SU-DHL-6 (cell line): ENCODE data around the gene DCAF12.
A peak's percentile ranks its signal among the peaks of the same experiment; 100 is the strongest.

Source experiments
- H2AFZ ChIP-seq: fragments of 200-600 bp; sonication (generic); 2 replicates; pipeline ENCODE4 v1.6.1; 2014; ENCODE audit warnings: low read depth, mild to moderate bottlenecking, moderate library complexity, mixed read lengths, antibody characterized with exemption, low read length; ENCODE audit not compliant: severe bottlenecking
- H3F3A ChIP-seq: fragments of 200-600 bp; shearing (Covaris generic); 2 replicates; pipeline ENCODE4 v1.6.0; 2016; ENCODE audit warnings: antibody characterized with exemption, mild to moderate bottlenecking; ENCODE audit not compliant: insufficient read depth
- H3K27ac ChIP-seq: fragments of 200-600 bp; sonication (generic); 2 replicates; pipeline ENCODE4 v1.5.1; 2016; ENCODE audit warnings: low read depth, mild to moderate bottlenecking, low read length, moderate library complexity, mixed read lengths
- H3K27me3 ChIP-seq: fragments of 200-600 bp; sonication (generic), shearing (Covaris generic); 2 replicates; pipeline ENCODE4 v1.6.0; 2014; ENCODE audit warnings: mild to moderate bottlenecking, low read length
- H3K36me3 ChIP-seq: fragments of 200-600 bp; sonication (generic); 2 replicates; pipeline ENCODE4 v1.6.1; 2014; ENCODE audit warnings: mild to moderate bottlenecking, low read length, mixed read lengths
- H3K4me2 ChIP-seq: fragments of 300-600, 200-600 bp; shearing (Covaris generic), sonication (generic); 2 replicates; pipeline ENCODE4 v1.6.0; 2014; ENCODE audit warnings: low read length, low read depth, mild to moderate bottlenecking; ENCODE audit not compliant: poor library complexity, severe bottlenecking
- H3K4me3 ChIP-seq: fragments of 200-600 bp; sonication (generic); 2 replicates; pipeline ENCODE4 v1.5.1; 2014; ENCODE audit warnings: antibody characterized with exemption, low read length, mild to moderate bottlenecking, mixed read lengths; ENCODE audit not compliant: insufficient read depth, poor library complexity, severe bottlenecking
- H3K79me2 ChIP-seq: fragments of 200-600 bp; sonication (generic); 2 replicates; pipeline ENCODE4 v1.6.1; 2014; ENCODE audit warnings: mild to moderate bottlenecking, low read length, moderate library complexity; ENCODE audit not compliant: insufficient read depth
- H3K9ac ChIP-seq: fragments of 200-600 bp; sonication (generic); 2 replicates; pipeline ENCODE4 v1.7.0; 2014; ENCODE audit warnings: mild to moderate bottlenecking, low read length
- H3K9me2 ChIP-seq: fragments of 200-600 bp; sonication (generic); replicated peaks from 2 replicates; pipeline ENCODE4 v1.6.1; 2014; ENCODE audit warnings: low read length; ENCODE audit not compliant: insufficient read depth
- H3K9me3 ChIP-seq: fragments of 200-600 bp; sonication (generic); 2 replicates; pipeline ENCODE4 v1.6.1; 2014; ENCODE audit warnings: low read length, mixed read lengths; ENCODE audit not compliant: insufficient read depth
- H4K20me1 ChIP-seq: fragments of 200-600 bp; sonication (generic); 2 replicates; pipeline ENCODE4 v1.6.1; 2014; ENCODE audit warnings: low read depth, mild to moderate bottlenecking, antibody characterized with exemption, low read length, moderate library complexity, mixed read lengths
- CTCF ChIP-seq: fragments of 200-600 bp; sonication (generic); IDR thresholded peaks from one replicate; pipeline ENCODE4 v1.5.1; 2017; ENCODE audit warnings: antibody characterized with exemption, mild to moderate bottlenecking, low read length, moderate library complexity; ENCODE audit not compliant: insufficient read depth, poor library complexity, severe bottlenecking
- EZH2phosphoT487 ChIP-seq: fragments of 200-600 bp; sonication (generic), shearing (Covaris generic); conservative IDR thresholded peaks from 2 replicates; pipeline ENCODE4 v1.6.1; 2018; ENCODE audit warnings: mild to moderate bottlenecking, antibody characterized with exemption, low read length, moderate library complexity, mixed read lengths

The DCAF12 gene

GRCh38 chr9:34123682-34124081, 2.8 kb downstream of the DCAF12 start:
- Histone ChIP-seq H3K79me2 (peaks cover 67% of the 10 kb centered on the region), H3K9ac (peak overlapping the region; percentile 80; the same call in 1 of the 2 replicates), H3K9me2 (no peaks in the 10 kb centered on the region), H3K4me2 (peak overlapping the region; percentile 70), H3K36me3 (peaks cover 22% of the 10 kb centered on the region), H3K9me3 (no peaks in the 10 kb centered on the region), H3F3A (peaks cover 26% of the 10 kb centered on the region), H3K27ac (peak overlapping the region; percentile 86), H2AFZ (no peak overlapping the region), H3K27me3 (no peaks in the 10 kb centered on the region), H3K4me3 (peak overlapping the region; percentile 84), H4K20me1 (peaks cover 16% of the 10 kb centered on the region)
- TF ChIP-seq CTCF (no peak), EZH2phosphoT487 (no peak)

GRCh38 chr9:34121996-34122395, 4.5 kb downstream of the DCAF12 start:
- Histone ChIP-seq H3K4me3 (no peak overlapping the region), H3K79me2 (peaks cover 76% of the 10 kb centered on the region), H3K27ac (no peak overlapping the region), H3K9me3 (no peaks in the 10 kb centered on the region), H4K20me1 (peaks cover 16% of the 10 kb centered on the region), H3K27me3 (no peaks in the 10 kb centered on the region), H3K4me2 (no peak overlapping the region), H3K9me2 (no peaks in the 10 kb centered on the region), H3F3A (peaks cover 26% of the 10 kb centered on the region), H2AFZ (no peak overlapping the region), H3K9ac (no peak overlapping the region), H3K36me3 (peaks cover 22% of the 10 kb centered on the region)
- no peak for TF ChIP-seq EZH2phosphoT487
- TF ChIP-seq CTCF = no peak

- H3K27ac ChIP-seq = no peak overlapping the region
- TF ChIP-seq EZH2phosphoT487 (no peak), CTCF (no peak)
- no peak overlapping the region for H3K9ac ChIP-seq
- no peak overlapping the region for H3K4me2 ChIP-seq
- H3K36me3 ChIP-seq = peaks cover 28% of the 10 kb centered on the region
- H3K9me2 ChIP-seq = no peaks in the 10 kb centered on the region
- peaks cover 17% of the 10 kb centered on the region for H3F3A ChIP-seq
- no peak overlapping the region for H3K4me3 ChIP-seq
- H3K27me3 ChIP-seq = no peaks in the 10 kb centered on the region
- H3K79me2 ChIP-seq = peaks cover 74% of the 10 kb centered on the region
- H2AFZ ChIP-seq = no peak overlapping the region
- H3K9me3 ChIP-seq = no peaks in the 10 kb centered on the region
- H4K20me1 ChIP-seq = peaks cover 19% of the 10 kb centered on the region
These were observed 6.8 kb downstream of the DCAF12 start for GRCh38 chr9:34119713-34120112.

GRCh38 chr9:34114436-34114835, 12.1 kb downstream of the DCAF12 start:
- peaks cover 8% of the 10 kb centered on the region; the same call in 1 of the 2 replicates for H4K20me1 ChIP-seq
- H3K27ac ChIP-seq = no peak overlapping the region
- no peak overlapping the region for H3K4me2 ChIP-seq
- H3K9ac ChIP-seq = no peak overlapping the region
- TF ChIP-seq CTCF (no peak), EZH2phosphoT487 (no peak)
- H3K27me3 ChIP-seq = no peaks in the 10 kb centered on the region
- no peaks in the 10 kb centered on the region for H3K9me2 ChIP-seq
- no peaks in the 10 kb centered on the region for H3K9me3 ChIP-seq
- H3K79me2 ChIP-seq = peaks cover 67% of the 10 kb centered on the region
- H3K36me3 ChIP-seq = peaks cover 12% of the 10 kb centered on the region; the same call in 1 of the 2 replicates
- H3F3A ChIP-seq = 0 out of 2 replicates have a peak, but pooled peaks cover 4% of the 10 kb centered on the region
- H3K4me3 ChIP-seq = no peak overlapping the region
- no peak overlapping the region for H2AFZ ChIP-seq
